GM19025 (cell line): ENCODE results near the gene GRID1.
A peak's percentile ranks its signal among the peaks of the same experiment; 100 is the strongest.

ENCODE experiments used
- ATAC-seq: cut with Tn5 transposase; IDR thresholded peaks from one replicate; pipeline ENCODE4 v1.9.1; 2021; ENCODE audit warnings: mild to moderate bottlenecking, low read depth, moderate library complexity; ENCODE audit not compliant: unreplicated experiment

The GRID1 gene

GRCh38 chr10:85623758-85624157 lies 742.8 kb downstream of the GRID1 start:
- ATAC-seq, result no peak

GRCh38 chr10:85623342-85623741 lies 743.3 kb downstream of the GRID1 start:
- ATAC-seq, result no peak

- ATAC-seq, result no peak
Observed at GRCh38 chr10:85622425-85622824, 744.2 kb downstream of the GRID1 start.

- no peak for ATAC-seq
Observed at GRCh38 chr10:85621562-85621961, 745.0 kb downstream of the GRID1 start.

GRCh38 chr10:85620807-85621206 lies 745.8 kb downstream of the GRID1 start:
- ATAC-seq, result no peak

GRCh38 chr10:85619832-85620231 lies 746.8 kb downstream of the GRID1 start:
- ATAC-seq, result no peak

- no peak for ATAC-seq
Observed at GRCh38 chr10:85618841-85619240, 747.8 kb downstream of the GRID1 start.

- ATAC-seq, result no peak
Observed at GRCh38 chr10:85617751-85618546, 748.6 kb downstream of the GRID1 start.

- no peak for ATAC-seq
Observed at GRCh38 chr10:85615556-85615955, 751.0 kb downstream of the GRID1 start.

GRCh38 chr10:85614981-85615380 lies 751.6 kb downstream of the GRID1 start:
- ATAC-seq, result no peak

GRCh38 chr10:85614566-85614965 lies 752.0 kb downstream of the GRID1 start:
- no peak for ATAC-seq

GRCh38 chr10:85613391-85613790 lies 753.2 kb downstream of the GRID1 start:
- no peak for ATAC-seq

GRCh38 chr10:85612833-85613232 lies 753.8 kb downstream of the GRID1 start:
- peak; percentile 32 for ATAC-seq

GRCh38 chr10:85612378-85612775 lies 754.2 kb downstream of the GRID1 start:
- ATAC-seq, result peak; percentile 89

GRCh38 chr10:85611746-85612377 lies 754.7 kb downstream of the GRID1 start:
- ATAC-seq, result no peak

GRCh38 chr10:85611093-85611740 lies 755.4 kb downstream of the GRID1 start:
- no peak for ATAC-seq

GRCh38 chr10:85610381-85611092 lies 756.1 kb downstream of the GRID1 start:
- no peak for ATAC-seq

GRCh38 chr10:85609509-85609908 lies 757.1 kb downstream of the GRID1 start:
- no peak for ATAC-seq

- no peak for ATAC-seq
Observed at GRCh38 chr10:85608706-85609105, 757.9 kb downstream of the GRID1 start.

- no peak for ATAC-seq
Observed at GRCh38 chr10:85607043-85607695, 759.4 kb downstream of the GRID1 start.
